WI38 (cell line): ENCODE data around the gene RNASE8.

Experiments
- H3K4me3 ChIP-seq: 2 replicates; pipeline ENCODE4 v1.5.1; 2011; ENCODE audit warnings: low read depth, mild to moderate bottlenecking, control low read depth, low read length
- CTCF ChIP-seq: IDR thresholded peaks from 2 replicates; pipeline ENCODE4 v1.5.1; 2012; ENCODE audit warnings: low read depth, mild to moderate bottlenecking, control low read depth, low read length

Gene RNASE8

GRCh38 chr14:21032326-21033132 is 25.1 kb upstream of the RNASE8 start:
- H3K4me3 ChIP-seq = no peak overlapping the region
- TF ChIP-seq CTCF = no peak

- no peak for TF ChIP-seq CTCF
- H3K4me3 ChIP-seq = no peak overlapping the region
Observed at GRCh38 chr14:21033133-21033698, 24.4 kb upstream of the RNASE8 start.

GRCh38 chr14:21034707-21035106 is 22.9 kb upstream of the RNASE8 start, which contains the start of gene RNASE13:
RNASE13 (minus strand) TSS chr14:21034807; CDS start chr14:21034288, 519 bp downstream.
- no peak within 1 kb of the TSS for H3K4me3 ChIP-seq
- TF ChIP-seq CTCF = no peak

GRCh38 chr14:21036751-21037150 is 20.9 kb upstream of the RNASE8 start:
- no peak for TF ChIP-seq CTCF
- no peak overlapping the region for H3K4me3 ChIP-seq

GRCh38 chr14:21037156-21037555 is 20.5 kb upstream of the RNASE8 start:
- H3K4me3 ChIP-seq = no peak overlapping the region
- TF ChIP-seq CTCF = no peak

GRCh38 chr14:21038441-21039422 is 18.9 kb upstream of the RNASE8 start:
- no peak for TF ChIP-seq CTCF
- H3K4me3 ChIP-seq = no peak overlapping the region
